NCI-H1436 treated with DMSO at 0.1 percent for 48 hours (cell line): ENCODE measurements around the gene EML1.
A peak's percentile ranks its signal among the peaks of the same experiment; 100 is the strongest.

Source experiments
- DNase-seq: peaks from one replicate; lab custom pipeline; 2025; lab: John Stamatoyannopoulos, UW

EML1 gene

DNA sequence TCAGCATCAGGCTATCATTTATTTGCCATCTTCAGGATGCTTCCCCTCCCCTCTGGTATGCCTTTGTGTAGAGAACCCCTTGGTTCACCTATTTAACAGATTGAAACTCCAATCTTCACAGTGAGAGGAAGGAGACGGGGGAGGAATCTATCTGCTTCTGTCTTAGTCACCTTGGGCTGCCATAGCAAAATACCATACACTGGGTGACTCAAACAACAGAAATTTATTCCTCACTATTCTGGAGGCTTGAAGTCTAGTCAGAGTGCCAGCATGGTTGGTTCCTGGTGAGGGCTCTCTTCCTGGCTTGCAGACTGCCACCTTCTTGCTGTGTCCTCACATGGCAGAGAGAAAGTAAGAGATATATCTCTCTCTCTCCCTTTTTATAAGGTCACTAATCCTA lies 13.5 kb upstream of the EML1 start:
- DNase-seq, result no peak

DNA sequence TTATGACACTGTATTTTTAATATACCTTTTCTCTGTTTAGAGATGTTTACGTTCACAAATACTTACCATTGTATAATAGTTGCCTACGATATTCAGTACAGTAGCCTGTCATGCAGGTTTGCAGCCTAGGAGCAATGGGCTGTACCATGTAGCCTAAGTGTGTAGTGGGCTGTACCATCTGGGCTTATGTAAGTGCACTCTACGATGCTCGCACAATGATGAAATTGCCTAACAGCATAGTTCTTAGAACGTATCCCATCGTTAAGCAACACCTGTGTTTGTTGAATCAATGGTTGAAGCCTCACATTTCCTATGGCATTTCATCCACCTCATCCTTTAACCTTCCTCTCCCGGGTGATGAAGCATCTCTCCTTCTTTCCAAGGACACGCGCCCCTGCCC lies 12.5 kb upstream of the EML1 start:
- DNase-seq, result no peak

DNA sequence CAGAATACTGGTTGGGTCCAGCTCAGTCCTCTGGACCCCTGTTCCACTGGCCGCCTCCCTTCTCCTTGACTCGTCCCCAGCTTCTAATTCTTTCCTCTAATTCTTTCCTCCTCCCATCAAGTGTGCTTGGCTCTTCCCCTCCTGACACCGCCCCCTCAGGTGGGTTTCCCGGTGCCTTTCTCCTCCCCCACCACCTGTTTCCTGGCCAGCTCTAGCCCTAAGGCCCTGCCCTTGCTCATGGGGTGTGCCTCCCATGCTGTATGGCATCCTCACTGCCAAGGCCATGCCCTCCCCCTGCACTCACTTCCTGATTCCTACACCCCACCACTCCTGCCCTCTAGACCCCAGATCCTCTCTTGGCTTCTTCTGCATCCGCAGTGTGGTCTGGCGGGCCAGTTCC lies 12.1 kb upstream of the EML1 start:
- DNase-seq, result no peak

DNA sequence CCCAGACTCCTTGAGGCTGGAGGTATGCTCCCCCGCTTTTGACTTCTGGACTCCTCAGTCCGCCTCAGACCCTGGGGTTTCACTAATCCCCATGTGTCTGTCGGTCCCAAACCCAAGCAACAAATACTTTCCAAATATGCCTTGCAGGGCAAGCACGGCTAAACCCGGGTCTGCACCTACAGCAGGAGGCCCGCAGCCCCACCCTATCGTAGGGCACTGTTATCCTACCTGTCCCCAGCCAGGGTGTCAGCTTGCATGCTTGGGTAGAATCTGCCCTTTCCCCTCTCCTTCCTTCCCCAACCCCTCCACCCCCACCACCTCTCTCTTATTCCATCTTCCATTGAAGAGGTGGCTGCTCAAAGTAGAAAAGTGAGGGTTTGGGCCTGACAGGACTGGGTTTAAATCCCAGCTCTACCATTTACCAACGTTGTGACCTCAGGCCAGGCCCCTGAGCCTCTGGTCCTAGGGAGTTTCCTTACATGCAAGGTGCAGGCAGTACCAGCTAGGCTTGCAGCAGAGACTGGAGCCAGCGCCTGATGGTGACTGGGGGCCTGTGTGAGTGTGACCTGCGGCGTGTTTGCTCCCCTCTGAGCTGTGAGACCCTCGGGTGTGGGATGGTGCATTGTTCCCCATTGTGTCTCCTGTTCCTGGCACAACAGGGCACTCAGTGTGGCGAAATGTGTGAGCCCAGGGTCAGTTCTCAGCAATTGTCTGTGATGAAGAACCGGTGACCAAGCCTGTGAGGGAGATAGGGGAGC lies 11.2 kb upstream of the EML1 start:
- no peak for DNase-seq

DNA sequence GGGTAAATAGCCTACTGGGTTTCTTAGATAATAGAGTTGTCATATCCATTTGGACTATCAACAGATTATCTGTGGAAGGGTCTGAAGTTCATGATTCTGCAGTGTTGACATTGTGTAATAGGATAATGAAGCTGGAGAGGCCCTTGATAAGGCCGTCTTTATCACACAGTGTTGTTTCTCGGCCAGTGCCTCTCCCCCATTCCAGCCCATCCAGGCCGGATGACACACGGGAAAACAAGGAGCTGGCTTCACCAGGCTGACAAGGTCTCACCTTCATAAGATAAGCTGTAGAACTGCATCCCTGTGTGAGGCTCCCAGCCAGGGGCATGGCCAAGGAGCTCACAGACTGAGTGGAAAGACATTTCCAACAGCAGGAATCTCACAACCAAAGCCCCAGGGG lies 8.7 kb upstream of the EML1 start:
- no peak for DNase-seq

DNA sequence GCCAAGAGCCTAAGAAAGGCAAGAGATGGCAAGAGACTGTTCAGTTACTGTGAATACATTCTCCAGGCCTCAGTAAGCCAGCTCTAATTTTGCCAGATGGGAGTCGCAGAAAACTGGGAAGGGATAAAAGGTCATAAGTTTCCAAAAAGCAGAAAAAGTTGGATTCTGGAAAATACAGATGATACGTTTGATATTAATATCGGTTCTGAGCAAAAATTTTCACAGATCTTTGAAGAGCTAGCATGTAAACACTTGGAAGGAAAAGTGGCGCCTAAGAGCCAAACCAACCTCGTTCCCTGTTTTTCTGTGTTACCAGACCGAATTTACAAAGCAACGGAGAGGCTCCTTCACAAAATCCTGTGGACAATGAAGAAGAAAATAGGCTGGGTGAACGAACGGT lies 7.8 kb upstream of the EML1 start:
- no peak for DNase-seq

DNA sequence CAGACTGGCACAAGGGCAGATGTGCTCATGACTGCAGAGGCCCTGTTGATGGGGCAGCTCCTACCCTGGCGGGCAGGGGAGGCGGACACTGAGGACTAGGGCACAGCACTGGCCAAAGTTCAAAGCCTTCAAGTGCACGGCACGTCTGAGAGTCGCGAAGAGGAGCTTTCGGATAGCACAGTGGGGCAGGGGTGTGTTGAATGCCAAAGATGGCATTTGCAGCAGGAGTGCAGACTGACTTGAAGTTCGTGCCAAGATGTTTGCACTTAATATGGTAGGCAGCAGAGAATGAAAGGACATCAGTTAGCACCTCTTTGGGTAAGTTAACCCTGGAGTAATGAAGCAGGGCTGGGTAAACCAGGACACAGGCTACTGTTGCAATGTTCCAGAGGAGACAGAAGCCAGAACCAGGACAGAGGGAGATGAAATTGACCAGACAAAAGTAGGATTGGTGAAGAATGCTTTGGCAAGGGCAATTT lies 6.7 kb upstream of the EML1 start:
- DNase-seq, result no peak

DNA sequence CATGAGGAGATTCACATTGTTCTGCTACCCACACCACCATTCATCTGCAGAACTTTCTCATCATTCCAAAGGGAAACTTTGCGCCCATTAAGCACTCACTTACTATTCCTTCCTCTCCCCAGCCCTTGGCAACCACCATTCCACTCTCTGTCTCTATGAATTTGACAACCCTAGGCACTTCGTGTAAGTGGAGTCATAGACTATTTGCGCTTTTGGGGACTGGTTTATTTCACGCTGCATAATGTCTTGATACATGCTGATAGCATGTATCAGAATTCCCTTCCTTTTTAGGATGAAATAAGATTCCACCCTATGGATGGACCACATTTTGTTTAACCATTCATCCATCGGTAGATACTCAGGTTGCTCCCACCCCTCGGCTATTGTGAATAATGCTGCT lies 4.5 kb upstream of the EML1 start:
- DNase-seq, result no peak

DNA sequence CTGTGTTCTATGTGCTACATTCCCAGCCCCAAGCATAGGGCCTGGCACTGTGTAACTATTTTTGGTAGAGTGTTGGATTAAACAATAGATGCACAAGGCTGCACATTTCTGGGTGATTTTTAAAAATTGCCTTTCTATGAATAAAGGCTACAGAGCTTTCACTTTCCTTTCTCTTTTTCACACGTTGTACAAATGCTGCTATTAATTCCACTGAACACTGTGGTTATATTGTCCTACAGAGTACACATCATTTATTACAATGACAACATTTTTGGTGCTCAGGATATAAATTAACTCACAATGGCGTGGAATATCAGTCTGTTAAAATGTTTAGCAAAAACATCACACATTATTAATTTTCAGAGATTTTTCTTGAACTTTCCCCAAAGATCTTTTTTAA lies 3.6 kb upstream of the EML1 start:
- no peak for DNase-seq

DNA sequence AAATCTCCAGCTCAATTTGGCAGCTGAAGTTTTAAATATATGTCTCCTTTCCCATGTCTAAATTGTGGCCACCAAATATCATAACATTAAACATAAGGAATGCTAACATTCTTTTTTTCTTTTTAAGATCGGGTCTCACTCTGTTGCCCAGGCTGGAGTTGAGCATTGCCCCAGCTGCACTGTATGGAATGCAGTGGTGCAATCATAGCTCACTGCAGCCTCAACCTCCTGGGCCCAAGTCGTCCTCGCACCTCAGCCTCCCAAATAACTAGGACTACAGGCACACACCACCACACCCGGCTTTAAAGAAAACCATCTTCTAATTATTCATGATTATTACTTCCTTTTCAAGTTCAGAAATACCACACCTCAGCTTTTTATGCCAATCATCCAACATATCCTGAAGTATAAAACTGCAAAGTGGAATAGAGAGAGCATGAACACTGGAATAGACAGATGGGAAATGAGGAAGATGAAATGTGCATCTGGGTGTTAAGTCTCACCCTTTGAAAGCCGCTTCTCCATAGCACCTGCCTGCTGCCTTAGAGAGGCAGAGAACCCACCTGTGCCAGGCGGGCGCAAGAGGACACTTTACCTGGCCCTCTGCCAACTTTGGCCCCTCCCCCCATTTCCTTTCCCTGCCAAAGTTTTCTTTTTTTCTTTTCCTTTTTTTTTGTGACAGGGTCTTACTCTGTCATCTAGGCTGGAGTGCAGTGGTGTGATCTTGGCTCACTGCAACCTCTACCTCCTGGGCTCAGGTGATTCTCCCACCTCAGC lies 2.8 kb upstream of the EML1 start:
- DNase-seq, result no peak

DNA sequence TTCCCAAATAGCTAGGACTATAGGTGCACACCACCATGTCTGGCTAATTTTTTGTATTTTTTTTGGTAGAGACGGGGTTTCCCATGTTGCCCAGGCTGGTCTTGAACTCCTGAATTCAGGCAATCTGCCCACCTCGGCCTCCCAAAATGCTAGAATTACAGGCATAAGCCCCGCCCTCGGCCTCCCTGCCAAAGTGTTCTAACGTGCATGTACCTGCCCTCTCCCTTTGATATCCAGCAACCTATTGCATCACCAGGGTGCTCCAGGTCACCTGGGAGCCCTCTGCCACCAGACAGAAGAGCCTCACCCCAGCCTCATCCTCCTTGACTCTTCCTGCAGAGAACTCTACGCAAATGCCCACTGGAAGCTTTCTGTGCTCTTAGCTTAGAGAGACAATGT lies 2.2 kb upstream of the EML1 start:
- no peak for DNase-seq

DNA sequence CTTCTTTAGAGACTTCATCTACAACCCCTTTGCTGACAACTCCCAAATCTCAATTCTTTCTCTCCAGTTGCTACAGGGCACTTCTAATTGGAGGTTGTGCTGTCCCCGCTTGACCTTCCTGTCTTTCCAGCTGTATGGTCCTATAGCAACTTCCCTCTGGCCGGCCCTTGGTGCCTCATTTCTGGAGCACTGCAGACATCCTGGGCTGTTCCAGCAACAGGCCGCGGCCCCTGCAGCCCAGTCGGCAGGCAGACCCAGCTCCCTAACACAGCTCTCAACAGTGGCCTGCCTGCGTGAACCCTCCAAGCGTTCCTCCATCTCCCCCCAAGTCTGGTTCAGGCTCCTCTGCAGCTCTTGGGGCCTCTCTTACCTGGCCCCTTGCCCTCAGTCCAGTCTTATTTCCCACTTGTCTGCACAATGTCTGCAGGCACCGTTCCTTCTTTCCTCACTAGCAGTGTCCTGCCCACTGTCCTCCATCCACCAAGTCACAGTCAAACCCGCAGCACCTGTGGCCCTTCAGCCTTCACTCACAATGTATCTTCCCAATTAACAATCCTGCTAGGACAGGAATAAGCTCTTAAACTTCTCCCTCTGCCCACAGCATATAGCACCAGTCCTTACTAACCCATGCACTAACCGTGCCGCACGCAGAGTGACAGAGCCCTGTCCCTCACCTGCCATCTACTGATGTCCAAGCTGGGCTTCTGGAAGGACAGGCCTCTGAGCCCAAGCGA lies 1.6 kb upstream of the EML1 start:
- DNase-seq, result no peak

DNA sequence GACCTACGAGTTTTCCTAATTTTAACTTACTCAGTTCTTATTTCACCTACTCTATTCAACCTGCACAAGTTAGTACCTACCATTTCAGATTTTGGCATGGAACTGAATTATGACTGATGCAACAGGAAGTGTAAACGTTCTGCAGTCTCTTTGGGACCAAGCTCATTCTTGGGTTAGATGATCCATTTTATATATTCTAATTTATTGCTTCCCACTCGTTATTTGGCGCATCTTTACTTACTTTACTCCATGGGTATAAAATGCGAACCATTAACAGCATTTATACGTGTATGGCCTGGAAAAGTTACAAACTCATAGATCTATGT lies 1.0 kb upstream of the EML1 start:
- DNase-seq, result no peak

DNA sequence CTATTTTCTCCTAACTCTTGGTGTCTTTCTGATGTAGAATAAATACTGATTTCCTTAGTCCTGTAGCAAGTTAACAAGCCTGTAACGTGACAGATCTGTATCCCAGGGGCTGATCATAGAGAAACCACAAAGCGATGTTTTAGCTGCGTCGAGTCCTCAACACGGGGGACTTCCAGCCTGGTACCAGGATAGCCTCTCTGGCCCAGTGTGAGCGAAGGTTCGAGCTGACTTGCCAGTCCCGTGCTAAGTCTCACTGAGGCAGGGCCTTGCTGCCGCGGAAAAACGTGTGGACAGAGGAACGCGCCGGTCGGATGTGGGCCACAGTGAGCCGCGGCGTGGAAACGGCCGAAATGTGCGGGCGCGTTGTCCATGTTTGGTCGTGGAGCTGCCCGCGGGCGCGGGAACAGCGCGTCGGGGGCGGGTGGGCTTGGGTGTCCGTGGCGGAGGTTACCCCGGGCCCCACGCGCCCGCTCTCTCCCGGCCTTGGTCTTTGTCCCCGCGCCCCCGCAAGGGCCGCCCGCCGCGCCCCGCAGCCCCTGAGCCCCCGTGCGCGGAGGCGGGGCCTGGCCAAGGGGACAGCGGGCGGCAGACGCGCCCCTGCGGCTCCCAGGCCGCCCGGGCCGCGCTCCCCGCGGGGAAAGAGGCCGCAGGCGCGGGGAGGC lies 531 bp upstream of the EML1 start:
- DNase-seq, result no peak

DNA sequence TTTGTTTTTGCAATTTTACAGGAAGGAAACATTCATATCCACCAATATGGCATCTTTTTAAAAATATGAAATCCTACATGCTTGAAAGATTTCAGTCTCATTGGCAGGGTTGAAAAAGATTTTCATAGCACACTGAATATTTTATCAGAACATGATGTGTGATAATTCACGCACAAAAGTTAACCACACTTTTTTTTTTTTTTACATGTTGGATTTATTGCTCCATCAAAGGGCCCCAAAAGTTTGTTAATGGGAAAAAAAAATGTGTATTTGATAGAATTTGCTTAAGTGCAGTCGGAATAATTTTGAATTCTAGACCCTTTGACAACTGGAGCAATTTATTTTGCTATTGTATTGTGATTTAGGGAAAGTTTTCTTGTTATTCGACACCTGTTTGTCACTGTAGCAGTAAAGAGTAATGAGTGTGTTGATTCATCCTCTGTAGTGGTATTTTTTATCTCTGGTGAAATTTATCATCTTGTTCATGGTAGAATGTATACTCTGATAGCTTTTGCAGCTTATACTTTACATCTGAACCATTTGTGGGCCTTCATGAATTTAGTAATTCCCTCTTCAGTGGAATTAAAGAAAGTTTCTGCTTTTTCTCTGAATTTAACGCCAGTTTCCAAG lies 1.1 kb downstream of the EML1 start:
- DNase-seq, result no peak

DNA sequence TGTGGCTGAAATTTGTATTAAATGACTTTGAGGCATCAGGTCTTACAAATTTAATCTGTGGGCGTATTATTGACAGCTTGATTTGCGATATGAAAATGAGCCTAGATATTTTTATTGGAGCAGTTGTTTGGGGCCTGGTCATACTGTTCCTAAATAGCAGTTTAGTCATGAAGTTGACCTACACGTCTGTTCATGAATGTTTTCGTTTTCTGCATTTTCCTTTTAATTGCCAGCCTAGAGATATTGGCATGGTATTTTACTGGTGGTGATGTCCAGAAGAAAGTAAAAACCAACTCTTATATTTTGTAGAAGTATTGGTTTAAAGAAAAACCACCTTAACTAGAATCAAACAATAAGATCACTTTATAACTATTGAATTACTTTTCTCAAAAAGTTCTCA lies 1.8 kb downstream of the EML1 start:
- DNase-seq, result no peak

DNA sequence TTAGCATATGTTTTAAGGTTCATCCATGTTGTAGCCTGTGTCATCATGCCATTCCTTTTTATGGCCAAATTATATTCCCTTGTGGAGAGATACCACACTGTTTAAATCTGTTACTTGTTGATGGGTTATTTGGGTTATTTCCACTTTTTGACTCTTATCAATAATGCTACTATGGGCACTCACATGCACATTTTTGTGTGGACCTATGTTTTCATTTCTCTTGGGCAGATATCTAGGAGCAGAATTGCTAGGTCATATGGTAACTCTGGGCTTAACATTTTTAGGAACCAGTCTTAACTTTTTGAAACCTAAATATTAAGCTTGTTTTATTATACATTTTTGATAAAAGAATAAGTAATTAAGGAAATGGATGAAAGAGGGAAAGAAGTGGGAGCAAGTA lies 4.0 kb downstream of the EML1 start:
- DNase-seq, result no peak

DNA sequence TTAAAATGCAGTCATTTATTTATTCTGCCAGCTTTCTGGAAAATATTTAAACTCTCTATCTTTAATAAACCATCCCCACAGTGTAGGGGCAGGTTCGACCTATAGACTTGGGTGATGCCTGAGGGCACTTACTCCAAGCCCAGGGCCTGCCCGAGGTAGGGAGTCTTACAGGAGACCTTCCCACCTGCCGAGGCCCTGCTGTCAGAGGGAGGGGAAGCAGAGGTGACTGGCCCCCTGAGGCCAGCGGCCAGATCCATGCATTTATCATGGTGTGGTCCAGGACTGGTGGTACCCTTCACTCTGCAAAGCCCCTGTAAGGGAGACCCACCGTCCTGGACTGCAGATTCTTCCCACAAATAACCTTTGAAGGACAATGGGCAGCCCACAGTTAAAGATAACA lies 7.6 kb downstream of the EML1 start:
- no peak for DNase-seq

DNA sequence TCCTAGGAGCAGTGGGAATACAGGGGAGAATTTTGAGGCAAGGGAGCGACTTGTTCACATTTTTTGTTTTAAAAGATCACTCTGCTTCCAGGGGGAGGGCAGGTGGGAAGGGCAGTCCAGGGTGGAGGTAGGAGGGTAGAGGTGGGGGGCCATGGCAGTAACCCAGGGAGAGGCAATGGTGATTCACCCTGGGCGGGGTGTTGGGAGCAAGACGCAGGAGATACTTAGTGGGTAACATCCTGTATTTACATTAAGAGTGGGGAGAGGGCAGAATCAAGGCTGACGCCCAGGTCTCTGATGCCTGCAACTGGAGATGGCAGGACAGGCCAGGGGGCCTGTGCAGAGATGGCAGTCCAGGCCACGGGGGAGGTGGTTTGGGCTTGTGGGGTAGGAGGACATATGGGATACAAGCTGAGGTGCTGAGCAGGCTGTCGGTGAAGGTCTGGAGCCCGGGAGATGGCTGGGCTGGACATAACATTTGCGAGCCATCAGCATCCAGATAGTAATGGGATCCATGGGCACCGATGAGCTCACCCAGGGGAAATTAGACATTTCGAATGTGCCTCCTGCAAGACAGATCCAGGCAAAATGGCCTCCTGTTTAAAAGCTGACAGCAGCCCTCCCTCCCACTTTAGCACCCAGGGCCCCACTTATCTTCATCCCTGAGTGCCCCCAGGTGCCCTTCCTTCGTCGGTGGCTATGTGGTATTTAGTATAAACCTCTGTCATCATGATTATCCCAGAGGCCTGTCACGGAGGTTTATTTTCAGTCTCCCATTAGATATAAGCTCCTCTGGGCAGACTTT lies 9.3 kb downstream of the EML1 start:
- no peak for DNase-seq

DNA sequence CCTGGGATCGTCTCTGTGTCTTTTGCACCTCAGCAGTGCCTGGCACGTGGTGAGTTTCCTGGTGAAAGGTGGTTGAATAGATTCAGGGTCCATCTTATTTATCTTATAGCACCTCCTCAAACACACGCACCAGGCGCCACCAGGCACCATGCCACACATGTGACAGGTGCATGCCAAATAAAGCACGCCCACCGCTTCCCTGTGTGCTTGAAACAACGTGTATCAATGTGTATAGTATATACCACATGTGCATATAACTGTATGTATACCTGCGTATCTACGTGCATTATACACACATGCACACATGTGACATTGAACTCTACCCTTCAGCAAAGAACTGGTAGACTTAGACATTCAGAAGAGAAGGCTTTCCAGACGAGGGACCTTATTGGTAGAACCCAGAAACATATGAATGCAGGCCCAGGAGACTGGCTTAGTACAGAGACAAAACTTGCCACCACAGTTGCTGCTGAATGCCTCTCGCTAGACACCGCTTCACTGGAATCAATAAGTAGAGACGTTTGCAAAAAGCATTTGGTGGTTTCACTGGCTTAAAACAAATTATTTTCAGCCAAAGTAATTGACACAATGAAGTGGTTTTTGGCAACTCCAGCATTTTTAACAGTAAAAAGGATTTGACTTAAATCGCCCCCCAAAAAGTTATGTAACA lies 10.0 kb downstream of the EML1 start:
- DNase-seq, result no peak

DNA sequence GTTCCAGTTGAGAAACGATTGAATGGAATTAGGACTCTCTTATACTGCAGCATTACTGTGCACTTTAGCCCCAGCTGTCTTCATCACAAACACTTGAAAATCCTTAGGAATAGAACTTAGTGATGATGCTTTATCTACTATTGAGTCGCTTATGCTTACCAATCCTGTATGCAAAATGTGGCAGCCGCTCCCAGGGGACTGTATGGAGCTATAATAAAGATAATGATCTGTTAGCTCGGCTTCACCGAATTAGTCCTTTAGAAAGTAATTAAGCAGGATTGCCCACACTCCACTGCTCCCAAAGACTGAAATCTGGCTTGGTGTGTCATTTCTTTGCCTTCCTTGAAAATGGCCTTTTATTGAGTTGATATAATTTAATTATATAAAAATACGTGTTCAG lies 10.6 kb downstream of the EML1 start:
- DNase-seq, result peak; percentile 48
